Measurements from ENCODE around the gene LHFPL6.

GRCh38 chr13:39577838-39578491, 25.0 kb downstream of the LHFPL6 start:
- TF ChIP-seq FOXA1 (IDR thresholded peaks at IDR 0.05) (no peak), CTBP1 (IDR thresholded peaks at IDR 0.05; ENCODE audit: borderline replicate concordance) (no peak), SP1 (IDR thresholded peaks at IDR 0.05) (no peak), HDGF (IDR thresholded peaks at IDR 0.05; ENCODE audit: borderline replicate concordance) (no peak), ZNF384 (IDR thresholded peaks at IDR 0.05) (no peak), BHLHE40 (IDR thresholded peaks at IDR 0.05; ENCODE audit: borderline replicate concordance) (no peak), FOXK2 (IDR thresholded peaks at IDR 0.05) (no peak), ARNT (IDR thresholded peaks at IDR 0.05) (no peak), FOXM1 (IDR thresholded peaks at IDR 0.05; ENCODE audit: borderline replicate concordance) (no peak), SUZ12 (IDR thresholded peaks at IDR 0.05) (no peak)

Measured in HEK293T (cell line).